ENCODE results near the gene UHRF1. TPM values are rescaled to one million over a fixed set of nuclear protein-coding genes. Genes with fewer than 3 reads are reported as not detected.
"Not testable (repeated sequence)": the region's sequence is repeated elsewhere in the genome, so short reads cannot be mapped to it uniquely, and the experiment has no call there.

UHRF1 gene
- total RNA-seq, 1 experiment from 2014 or later, result 132 TPM

GRCh38 chr19:4971424-4971793, 62.1 kb downstream of the UHRF1 start:
- no peak for DNase-seq (ENCODE audit: low read depth)

DNA sequence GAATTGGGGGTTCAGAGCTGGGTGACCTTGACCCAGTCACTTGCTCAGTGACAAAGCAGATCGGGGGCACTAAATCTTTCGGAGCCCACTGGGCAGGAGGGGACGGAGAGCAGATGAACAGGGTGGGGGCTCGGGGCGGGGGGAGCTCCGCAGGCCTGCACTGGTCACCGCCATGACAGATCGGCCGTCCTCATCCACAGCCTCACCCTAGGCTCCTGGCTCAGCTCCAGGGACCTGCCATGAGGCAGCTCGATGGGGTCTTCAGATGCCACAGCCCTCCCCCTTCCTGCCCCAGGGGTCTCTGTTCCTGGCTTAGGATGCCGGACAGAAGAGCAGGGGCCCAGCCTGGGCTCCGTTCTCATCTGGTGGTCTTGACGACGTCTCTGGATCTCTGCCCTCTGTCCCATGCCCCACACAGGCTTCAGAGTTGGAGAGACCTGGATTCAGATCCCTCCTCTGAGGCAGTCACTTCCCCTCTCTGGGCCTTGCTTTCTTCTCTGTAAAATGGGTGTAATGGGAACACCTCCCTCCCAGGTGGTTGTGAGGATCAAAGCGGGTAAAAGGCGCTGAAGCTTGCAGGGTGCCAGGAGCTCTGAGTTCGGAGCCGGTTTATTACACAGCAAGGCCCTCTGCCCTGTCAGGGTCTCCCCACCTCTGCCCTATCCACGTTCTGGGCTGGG, 62.7 kb downstream of the UHRF1 start:
- no peak for DNase-seq (ENCODE audit: low read depth)

- DNase-seq (ENCODE audit: low read depth), result peak; percentile 62
These were observed 63.4 kb downstream of the UHRF1 start for GRCh38 chr19:4972509-4973230.

DNA sequence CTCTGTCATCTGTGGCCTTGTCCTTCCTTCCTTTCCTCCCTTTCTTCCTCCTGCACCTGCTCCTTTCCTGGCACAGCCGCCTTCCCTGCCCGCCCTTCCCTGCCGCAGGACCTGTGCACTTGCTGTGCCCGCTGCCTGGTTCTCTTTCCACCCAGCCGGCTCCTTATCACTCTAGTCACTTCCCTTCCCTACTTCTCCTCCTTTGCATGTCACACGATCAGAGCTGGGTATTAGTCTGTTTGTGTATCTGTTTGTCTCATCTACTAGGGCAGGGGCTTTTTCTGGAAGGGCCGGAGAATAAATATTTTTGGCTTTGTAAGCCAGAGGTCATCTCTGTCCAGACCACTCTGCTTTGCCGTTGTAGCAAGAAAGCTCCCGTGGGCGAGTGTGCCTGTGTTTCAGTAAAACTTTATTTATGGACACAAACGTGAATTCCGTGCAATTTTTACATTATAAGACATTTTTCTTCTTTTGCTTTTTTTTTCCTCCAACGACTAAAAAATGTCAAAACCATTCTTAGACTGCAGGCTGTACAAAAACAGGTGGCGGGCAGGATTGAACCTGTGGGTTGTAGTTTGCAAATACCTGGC, 65.7 kb downstream of the UHRF1 start:
- DNase-seq (ENCODE audit: low read depth), result no peak

- DNase-seq (ENCODE audit: low read depth), result not testable (repeated sequence)
These were observed 66.3 kb downstream of the UHRF1 start for GRCh38 chr19:4975601-4976000.

DNA sequence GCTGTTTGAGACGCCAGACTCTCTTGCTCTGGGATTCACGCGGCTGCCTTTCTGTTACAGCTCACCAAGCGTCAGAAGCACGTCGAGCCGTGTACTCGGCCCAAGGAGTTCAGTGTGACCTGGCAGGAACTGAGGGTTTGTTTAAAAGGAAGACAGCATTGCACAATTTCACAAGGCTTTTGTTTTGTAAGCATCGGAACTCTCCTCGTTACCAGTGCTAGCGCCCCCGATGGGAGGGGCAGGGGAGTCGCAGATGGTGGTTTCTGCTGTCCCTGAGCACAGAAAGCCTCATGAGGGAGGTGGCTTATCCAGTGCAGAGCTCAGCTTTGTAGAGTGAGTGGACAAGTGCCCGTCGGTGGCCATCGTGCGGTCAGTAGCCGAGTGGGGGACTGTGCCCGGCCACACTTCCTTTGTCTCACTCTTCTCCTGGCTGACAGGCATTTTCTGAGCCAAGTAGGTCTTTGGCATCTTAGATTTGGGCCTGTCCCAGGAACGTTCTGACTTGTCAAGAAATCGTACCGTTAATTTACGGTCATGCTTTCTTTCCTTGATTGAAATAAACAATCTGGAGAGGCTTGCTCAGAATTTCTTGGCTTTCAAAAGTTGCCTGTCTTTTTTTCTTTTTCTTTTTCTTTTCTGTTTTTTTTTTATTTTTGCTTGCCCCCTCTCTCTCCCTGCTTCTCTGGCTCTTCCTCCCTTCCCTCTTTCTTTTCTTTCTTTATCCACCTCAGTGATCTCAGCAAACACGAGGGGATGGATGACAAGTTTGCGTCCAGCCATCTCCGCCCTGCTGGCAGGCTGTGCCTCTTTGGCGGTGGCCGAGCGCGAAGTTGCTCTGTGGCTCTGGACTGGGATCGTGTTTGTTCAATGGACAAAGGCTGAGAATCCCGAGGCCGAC, 67.3 kb downstream of the UHRF1 start:
- peak; percentile 70 for DNase-seq (ENCODE audit: low read depth)

DNA sequence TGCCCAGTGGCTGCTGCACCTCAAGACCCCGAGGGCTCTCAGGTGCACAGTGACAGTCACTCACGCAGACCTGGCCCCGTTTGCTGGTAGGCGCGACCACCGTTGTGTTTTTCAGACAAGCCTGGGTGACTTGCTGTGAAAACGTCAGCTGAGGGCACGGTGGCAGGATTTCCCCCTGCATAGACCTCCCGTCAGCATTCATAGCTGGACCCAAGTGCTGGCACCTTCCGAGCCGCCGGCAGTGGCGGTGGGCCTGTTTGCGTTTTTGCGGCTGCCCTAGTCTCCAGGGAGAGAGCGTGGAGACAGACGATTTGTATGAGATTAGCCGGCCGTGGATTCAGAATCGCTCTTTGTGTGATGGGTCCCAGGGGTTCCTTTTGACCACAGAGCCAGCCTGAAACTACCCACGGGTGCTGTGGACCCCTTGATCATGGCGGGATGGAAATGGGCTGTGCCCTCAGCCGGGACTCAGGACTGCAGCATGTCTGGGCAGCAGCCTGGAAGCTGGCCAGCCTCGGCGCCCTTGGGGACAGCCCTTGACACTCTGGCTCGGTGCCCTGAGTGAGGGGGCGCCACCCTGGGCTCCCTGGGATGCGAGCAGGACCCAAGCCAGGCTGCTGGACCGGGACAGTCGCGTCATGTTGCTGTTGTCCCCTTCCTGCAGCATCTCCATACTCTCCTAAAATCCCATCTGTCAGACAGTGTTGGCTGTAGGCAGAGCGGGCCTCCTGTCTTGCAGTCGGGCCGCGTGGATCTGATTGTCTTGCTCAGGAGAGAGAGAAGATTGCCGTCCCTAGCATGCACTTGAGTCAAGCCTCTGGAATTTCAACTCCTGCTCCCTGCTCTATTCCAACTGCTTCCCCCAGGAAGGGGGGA, 68.2 kb downstream of the UHRF1 start:
- peak; percentile 87 for DNase-seq (ENCODE audit: low read depth)

GRCh38 chr19:4979211-4979807, 70.0 kb downstream of the UHRF1 start:
- no peak for DNase-seq (ENCODE audit: low read depth)

DNA sequence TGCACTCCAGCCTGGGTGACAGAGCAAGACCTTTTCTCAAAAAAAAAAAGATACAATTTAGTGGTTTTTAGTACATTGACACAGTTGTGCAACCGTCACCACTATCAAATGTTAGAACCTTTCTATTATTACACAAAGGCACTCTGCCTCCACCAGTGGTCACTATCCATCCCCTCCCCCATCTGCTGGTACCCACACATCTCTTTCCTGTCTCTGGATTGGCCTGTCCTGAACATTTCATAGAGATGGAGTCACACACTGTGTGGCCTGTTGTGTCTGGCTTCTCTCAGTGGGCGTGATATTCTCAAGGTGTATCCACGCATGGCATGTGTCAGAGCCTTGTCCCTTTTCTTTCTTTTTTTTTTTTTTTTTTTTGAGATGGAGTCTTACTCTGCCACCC, 70.8 kb downstream of the UHRF1 start:
- DNase-seq (ENCODE audit: low read depth), result peak; percentile 64

DNA sequence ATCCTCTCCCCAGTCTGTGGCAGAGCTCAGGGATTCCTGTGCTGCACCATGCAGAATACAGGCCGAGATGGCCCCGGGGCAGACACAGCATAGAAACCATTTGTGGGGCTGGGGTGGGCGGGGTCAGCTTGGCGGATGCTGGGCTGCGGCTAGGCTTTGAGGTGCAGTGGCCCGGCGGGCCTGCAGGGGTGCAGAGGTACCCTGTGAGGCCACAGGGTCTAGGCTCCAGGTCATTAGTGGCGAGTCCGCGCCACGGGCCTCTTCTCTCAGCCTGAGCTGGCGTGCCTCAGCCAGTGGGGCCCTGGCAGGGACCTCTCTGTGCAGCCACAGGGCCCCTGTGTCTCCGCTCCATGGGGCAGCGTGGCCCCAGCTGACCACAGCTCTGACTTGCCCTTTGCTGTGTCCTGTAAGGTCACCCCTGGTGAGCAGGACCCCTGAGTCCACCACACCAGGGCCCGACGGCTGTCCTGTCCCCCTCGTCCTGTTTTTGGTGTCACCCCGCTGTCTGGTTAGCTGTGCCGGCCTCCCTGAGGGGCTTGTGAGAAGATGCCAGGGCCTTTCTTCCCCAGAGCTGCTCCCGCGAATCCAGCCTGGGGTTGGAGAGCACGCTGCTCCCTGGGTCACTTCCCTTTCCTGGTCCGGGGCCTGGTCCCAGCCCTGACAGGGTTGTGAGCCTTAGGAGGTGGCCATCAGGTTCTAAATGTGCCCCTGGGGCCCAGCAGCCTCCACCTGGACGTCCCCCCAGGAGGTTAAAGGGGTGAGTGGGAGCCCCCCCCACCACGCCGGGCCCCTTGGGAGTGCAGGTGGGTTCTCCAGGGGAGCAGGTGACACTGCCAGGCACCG, 71.8 kb downstream of the UHRF1 start:
- no peak for DNase-seq (ENCODE audit: low read depth)

DNA sequence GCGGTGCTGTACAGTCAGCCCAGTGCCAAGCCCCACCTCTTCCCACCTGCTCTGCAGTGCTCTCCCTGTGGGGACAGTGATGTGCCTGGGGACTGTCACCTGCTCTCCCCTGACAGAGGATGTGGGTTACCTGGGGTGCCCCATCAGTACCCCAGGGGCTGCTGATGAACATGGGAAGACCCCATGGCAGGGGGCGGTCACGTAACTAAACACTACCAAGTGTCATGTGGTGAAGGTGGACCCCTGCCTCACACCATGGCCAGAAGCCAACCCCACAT, 72.3 kb downstream of the UHRF1 start:
- no peak for DNase-seq (ENCODE audit: low read depth)

GRCh38 chr19:4983346-4984105, 74.2 kb downstream of the UHRF1 start:
- no peak for DNase-seq (ENCODE audit: low read depth)

- DNase-seq (ENCODE audit: low read depth), result no peak
These were observed 74.7 kb downstream of the UHRF1 start for GRCh38 chr19:4984106-4984380.

DNA sequence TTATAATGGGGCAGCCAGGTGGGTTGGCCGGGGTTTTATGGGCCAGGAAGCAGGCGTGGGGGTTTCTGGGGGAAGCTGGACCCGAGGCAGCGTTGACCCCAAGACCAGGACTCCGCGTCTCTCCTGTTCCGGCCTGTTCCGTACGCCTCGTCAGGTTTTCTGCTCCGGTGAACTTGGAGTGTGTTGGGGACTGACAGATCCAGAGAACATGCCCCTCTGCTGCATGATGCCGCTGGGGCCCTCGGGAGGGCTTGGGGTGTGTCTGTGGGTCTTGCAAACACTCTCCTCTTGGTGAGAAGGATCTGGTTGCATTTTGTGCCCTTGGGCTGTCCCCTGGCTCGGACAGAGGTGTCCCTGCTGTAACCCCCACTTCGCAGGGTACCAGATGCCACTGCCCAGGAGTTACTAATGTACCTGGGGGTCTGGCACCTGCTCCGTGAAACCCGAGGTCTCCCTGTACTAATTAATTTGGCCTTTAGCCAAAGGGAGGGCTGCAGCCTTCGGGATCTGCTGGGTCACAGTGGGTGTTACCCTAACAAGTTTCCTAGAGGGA, 75.2 kb downstream of the UHRF1 start:
- DNase-seq (ENCODE audit: low read depth), result no peak

GRCh38 chr19:4985551-4985991, 76.3 kb downstream of the UHRF1 start:
- no peak for DNase-seq (ENCODE audit: low read depth)

GRCh38 chr19:4986056-4986455, 76.8 kb downstream of the UHRF1 start:
- DNase-seq (ENCODE audit: low read depth), result no peak

- DNase-seq (ENCODE audit: low read depth), result no peak
These were observed 77.2 kb downstream of the UHRF1 start for GRCh38 chr19:4986471-4986891.

DNA sequence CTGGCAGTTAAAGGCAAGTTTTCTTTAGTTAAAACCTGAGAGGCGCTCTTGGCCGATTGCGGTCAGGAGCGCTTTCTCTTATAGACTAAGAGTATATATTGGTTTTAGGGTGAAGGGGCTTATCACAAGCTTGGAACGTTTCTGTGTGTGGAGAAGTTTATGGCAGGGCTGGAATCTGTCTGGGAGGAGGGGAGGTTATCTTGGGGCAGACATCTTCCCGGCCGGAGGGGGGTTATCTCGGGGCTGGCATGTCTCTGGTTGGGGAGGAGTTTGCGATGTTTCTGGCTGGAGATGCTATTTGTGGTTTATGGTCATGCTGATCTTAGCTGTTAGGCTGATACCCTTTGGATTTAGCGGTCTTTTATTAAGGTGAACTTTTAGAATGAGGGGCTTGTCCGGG, 78.0 kb downstream of the UHRF1 start:
- DNase-seq (ENCODE audit: low read depth), result no peak

Measured in LHCN-M2 (cell line).